HepG2 (cell line): ENCODE data around the gene NDUFS5. TPM values are rescaled to one million over a fixed set of nuclear protein-coding genes. Genes with fewer than 3 reads are reported as not detected.

Experiments used
- CBX5 ChIP-seq: sonication (generic); formaldehyde crosslinking; IDR thresholded peaks from 2 replicates; pipeline ENCODE4 v1.4.0; 2020; ENCODE audit warnings: missing genetic modification reagents, borderline replicate concordance
- RARA ChIP-seq: IDR thresholded peaks from 2 replicates; pipeline ENCODE4 v1.6.1; 2016; ENCODE audit warnings: missing genetic modification reagents, missing compliant biosample characterization
- SRY ChIP-seq: sonication (generic); formaldehyde crosslinking; IDR thresholded peaks from 2 replicates; pipeline ENCODE4 v1.8.0; 2022; ENCODE audit warnings: mild to moderate bottlenecking, missing genetic modification reagents
- SYNCRIP ChIP-seq: fragments of 200-400 bp; formaldehyde crosslinking; IDR thresholded peaks from 2 replicates; pipeline ENCODE4 v1.6.1; 2018; ENCODE audit warnings: mild to moderate bottlenecking, low read depth, low read length; ENCODE audit not compliant: insufficient read depth
- ZNF562 ChIP-seq: sonication (generic); formaldehyde crosslinking; IDR thresholded peaks from 2 replicates; pipeline ENCODE4 v1.8.0; 2022; ENCODE audit warnings: missing genetic modification reagents, borderline replicate concordance
- polyA plus RNA-seq, 8 experiments: library from polyadenylated mRNA; depleted of rRNA in 3 of 8; stranded (reverse) in 7 of 8; unstranded in 1 of 8; fragments of >200 nt; fragmentation: Illumina TruSeq in 4 of 8; extraction: Trizol in 4 of 8; gene quantifications; 2 replicates each; pipeline versions ENCODE4 v1.2.1 to v1.2.3, GENCODE V29; 2011 to 2016; ENCODE audit warnings: low read depth in 4 of 8, missing spikeins in 1 of 8, mixed read lengths in 1 of 8; ENCODE audit not compliant: insufficient read depth in 1 of 8
- total RNA-seq, 5 experiments: library from RNA; depleted of rRNA; stranded (reverse); fragments of >200 nt; fragmentation: Illumina TruSeq; extraction: Trizol; gene quantifications; 2 replicates each; pipeline ENCODE4 v1.2.3, GENCODE V29; 2016; ENCODE audit warnings: low read depth in 1 of 5
- TF ChIP-seq, protein P1 (sequence below): sonication (generic); formaldehyde crosslinking; IDR thresholded peaks from 2 replicates; pipeline ENCODE4 v1.5.0; 2020; ENCODE audit warnings: mild to moderate bottlenecking, missing genetic modification reagents, borderline replicate concordance
- TF ChIP-seq, protein P2 (sequence below): conservative IDR thresholded peaks from 2 replicates; pipeline ENCODE4 v1.6.1; 2018; ENCODE audit warnings: missing genetic modification reagents
- TF ChIP-seq, protein P3 (sequence below): sonication (generic); IDR thresholded peaks from 2 replicates; pipeline ENCODE4 v1.6.1; 2016; ENCODE audit warnings: low read depth, borderline replicate concordance

Gene NDUFS5
- total and polyA plus RNA-seq, 2 of the 13 experiments (the other 11 are each of a cell fraction or from before 2014, with no cell fraction given): 263 to 466 TPM

DNA sequence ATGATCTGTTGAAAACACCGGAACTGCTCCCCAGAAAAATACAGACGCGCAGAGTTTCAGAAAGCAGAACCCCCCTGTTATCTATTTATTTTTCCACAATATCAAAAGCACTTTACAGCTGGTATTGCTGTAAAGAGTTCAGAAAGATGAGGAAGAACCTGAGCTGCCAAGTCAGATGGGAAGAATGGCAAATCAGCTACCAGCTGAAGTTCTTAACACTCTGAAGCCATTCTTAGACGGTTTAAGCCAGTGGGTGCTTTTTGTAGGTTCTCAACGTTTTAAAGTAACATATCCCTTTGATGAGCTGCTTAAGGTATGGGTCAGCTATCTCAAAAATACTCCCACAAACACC is 35.8 kb upstream of the NDUFS5 start (continued):
- TF ChIP-seq, protein P1, sequence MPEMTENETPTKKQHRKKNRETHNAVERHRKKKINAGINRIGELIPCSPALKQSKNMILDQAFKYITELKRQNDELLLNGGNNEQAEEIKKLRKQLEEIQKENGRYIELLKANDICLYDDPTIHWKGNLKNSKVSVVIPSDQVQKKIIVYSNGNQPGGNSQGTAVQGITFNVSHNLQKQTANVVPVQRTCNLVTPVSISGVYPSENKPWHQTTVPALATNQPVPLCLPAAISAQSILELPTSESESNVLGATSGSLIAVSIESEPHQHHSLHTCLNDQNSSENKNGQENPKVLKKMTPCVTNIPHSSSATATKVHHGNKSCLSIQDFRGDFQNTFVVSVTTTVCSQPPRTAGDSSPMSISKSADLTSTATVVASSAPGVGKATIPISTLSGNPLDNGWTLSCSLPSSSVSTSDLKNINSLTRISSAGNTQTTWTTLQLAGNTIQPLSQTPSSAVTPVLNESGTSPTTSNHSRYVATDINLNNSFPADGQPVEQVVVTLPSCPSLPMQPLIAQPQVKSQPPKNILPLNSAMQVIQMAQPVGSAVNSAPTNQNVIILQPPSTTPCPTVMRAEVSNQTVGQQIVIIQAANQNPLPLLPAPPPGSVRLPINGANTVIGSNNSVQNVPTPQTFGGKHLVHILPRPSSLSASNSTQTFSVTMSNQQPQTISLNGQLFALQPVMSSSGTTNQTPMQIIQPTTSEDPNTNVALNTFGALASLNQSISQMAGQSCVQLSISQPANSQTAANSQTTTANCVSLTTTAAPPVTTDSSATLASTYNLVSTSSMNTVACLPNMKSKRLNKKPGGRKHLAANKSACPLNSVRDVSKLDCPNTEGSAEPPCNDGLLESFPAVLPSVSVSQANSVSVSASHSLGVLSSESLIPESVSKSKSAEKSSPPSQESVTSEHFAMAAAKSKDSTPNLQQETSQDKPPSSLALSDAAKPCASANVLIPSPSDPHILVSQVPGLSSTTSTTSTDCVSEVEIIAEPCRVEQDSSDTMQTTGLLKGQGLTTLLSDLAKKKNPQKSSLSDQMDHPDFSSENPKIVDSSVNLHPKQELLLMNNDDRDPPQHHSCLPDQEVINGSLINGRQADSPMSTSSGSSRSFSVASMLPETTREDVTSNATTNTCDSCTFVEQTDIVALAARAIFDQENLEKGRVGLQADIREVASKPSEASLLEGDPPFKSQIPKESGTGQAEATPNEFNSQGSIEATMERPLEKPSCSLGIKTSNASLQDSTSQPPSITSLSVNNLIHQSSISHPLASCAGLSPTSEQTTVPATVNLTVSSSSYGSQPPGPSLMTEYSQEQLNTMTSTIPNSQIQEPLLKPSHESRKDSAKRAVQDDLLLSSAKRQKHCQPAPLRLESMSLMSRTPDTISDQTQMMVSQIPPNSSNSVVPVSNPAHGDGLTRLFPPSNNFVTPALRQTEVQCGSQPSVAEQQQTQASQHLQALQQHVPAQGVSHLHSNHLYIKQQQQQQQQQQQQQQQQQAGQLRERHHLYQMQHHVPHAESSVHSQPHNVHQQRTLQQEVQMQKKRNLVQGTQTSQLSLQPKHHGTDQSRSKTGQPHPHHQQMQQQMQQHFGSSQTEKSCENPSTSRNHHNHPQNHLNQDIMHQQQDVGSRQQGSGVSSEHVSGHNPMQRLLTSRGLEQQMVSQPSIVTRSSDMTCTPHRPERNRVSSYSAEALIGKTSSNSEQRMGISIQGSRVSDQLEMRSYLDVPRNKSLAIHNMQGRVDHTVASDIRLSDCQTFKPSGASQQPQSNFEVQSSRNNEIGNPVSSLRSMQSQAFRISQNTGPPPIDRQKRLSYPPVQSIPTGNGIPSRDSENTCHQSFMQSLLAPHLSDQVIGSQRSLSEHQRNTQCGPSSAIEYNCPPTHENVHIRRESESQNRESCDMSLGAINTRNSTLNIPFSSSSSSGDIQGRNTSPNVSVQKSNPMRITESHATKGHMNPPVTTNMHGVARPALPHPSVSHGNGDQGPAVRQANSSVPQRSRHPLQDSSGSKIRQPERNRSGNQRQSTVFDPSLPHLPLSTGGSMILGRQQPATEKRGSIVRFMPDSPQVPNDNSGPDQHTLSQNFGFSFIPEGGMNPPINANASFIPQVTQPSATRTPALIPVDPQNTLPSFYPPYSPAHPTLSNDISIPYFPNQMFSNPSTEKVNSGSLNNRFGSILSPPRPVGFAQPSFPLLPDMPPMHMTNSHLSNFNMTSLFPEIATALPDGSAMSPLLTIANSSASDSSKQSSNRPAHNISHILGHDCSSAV (CRISPR knock-in tag): no peak
- TF ChIP-seq SYNCRIP (no peak), RARA (no peak), CBX5 (CRISPR knock-in tag) (no peak), SRY (CRISPR knock-in tag) (no peak), ZNF562 (CRISPR knock-in tag) (no peak)
- TF ChIP-seq, protein P2, sequence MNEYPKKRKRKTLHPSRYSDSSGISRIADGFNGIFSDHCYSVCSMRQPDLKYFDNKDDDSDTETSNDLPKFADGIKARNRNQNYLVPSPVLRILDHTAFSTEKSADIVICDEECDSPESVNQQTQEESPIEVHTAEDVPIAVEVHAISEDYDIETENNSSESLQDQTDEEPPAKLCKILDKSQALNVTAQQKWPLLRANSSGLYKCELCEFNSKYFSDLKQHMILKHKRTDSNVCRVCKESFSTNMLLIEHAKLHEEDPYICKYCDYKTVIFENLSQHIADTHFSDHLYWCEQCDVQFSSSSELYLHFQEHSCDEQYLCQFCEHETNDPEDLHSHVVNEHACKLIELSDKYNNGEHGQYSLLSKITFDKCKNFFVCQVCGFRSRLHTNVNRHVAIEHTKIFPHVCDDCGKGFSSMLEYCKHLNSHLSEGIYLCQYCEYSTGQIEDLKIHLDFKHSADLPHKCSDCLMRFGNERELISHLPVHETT (CRISPR knock-in tag): no peak
- TF ChIP-seq, protein P3, sequence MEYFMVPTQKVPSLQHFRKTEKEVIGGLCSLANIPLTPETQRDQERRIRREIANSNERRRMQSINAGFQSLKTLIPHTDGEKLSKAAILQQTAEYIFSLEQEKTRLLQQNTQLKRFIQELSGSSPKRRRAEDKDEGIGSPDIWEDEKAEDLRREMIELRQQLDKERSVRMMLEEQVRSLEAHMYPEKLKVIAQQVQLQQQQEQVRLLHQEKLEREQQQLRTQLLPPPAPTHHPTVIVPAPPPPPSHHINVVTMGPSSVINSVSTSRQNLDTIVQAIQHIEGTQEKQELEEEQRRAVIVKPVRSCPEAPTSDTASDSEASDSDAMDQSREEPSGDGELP: peak; percentile 14; the same call in 1 of the 2 replicates
